ENCODE results near the gene ENKD1.
A peak's percentile ranks its signal among the peaks of the same experiment; 100 is the strongest.

The ENKD1 gene

DNA sequence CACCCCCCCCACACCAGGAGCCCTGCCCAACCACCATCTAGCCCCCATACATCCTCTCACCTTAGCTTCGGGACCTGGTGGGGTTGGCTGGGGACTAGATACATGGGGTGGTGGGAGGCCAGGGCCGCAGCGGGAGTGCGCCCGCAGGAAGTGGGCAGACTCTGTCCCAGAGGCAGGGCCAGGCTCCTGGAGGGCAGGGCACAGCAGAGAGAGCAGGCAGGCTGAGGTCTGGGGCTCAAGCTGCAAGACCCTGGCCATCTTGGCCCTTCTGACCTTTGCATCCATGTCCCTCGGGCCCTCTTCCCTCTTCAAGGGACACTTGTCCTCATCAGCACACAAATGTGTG lies 2.7 kb downstream of the ENKD1 start:
- no peak for DNase-seq (ENCODE audit: low read depth, low spot score)

DNA sequence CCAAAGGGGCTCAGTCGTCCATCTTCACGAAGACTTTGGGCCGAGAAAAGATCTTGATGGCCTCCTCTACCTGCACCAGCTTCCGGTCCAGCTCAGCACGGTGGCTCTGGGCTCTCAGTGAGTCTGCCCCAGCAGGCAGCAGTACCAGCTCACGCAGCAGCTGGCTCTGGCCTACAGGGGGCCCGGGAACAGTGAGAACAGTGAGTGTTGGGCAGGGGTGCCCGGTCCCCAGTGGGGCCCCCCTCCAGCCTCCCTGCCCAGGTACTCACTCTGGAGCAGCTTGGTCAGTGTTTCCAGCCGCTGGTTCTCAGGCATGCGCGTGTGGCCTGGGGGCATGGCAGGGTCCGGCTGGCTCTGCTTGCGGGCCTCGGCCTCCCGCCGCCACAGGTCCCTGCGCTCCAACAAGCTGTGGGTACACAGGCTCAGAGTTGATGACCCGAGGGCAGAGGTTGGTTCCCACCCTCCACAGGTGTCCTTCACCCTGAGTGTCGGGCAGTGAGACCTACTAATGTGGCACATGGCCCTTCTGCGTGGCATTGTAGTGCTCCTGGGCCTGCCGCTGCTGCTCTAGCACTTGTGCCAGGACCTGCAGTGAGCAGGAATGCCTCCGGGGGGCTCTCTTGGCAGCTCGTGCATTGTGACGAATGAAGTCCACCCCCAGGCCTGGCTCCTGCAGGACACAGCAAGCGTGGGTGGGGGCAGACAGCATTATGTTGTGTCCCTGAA lies 3.2 kb downstream of the ENKD1 start:
- no peak for DNase-seq (ENCODE audit: low read depth, low spot score)

DNA sequence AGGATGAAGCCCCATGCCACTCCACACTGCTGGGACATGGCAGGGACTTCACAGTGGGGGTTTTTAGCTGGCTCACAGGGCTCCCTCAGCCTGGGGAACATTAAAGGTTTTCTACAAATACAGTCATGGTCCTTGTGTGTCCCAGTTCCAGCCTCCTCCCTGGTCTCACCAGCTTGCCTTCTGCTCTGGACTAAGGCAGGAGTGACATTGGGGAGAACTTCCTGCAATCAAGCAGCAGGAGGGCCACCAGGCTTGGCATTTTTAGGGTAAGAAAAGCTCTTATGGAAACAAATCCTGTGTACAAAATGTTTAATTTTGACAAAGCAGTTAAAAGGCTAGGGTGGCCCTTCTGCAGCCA lies 3.9 kb downstream of the ENKD1 start:
- no peak for DNase-seq (ENCODE audit: low read depth, low spot score)

DNA sequence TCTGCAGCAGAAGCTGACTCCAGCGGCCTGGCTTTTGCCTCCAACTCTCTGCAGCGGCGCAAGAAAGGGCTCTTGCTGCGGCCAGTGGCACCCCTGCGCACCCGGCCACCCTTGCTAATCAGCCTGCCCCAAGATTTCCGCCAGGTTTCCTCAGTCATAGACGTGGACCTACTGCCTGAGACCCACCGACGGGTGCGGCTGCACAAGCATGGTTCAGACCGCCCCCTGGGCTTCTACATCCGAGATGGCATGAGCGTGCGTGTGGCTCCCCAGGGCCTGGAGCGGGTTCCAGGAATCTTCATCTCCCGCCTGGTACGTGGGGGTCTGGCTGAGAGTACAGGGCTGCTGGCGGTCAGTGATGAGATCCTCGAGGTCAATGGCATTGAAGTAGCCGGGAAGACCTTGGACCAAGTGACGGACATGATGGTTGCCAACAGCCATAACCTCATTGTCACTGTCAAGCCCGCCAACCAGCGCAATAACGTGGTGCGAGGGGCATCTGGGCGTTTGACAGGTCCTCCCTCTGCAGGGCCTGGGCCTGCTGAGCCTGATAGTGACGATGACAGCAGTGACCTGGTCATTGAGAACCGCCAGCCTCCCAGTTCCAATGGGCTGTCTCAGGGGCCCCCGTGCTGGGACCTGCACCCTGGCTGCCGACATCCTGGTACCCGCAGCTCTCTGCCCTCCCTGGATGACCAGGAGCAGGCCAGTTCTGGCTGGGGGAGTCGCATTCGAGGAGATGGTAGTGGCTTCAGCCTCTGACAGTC lies 4.5 kb downstream of the ENKD1 start:
- no peak for DNase-seq (ENCODE audit: low read depth, low spot score)

DNA sequence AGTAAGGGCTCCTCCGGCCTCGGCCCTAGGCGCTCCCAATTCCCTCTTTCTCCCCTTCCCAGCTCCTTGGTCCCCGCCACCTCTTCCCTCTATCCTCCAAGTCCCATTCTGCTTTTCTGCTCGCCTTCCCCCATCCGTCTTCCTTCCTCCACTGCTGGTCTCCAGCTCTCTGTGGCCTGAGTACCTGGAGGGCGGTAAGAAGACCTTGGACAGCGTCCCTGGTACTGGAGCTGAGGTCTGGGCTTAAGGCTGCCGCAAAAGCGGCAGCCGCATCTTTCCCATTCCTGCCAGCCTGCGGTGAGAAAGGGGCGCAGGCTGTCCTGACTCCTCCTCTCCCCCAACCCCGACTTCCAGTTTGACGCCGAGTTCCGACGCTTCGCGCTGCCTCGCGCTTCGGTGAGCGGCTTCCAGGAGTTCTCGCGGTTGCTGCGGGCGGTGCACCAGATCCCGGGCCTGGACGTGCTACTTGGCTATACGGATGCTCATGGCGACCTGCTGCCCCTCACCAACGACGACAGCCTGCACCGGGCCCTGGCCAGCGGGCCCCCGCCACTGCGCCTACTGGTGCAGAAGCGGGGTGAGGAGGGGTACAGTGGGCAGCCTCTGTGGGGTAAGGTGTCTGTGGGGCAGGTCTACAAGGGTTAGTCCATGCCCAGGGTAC lies 5.3 kb downstream of the ENKD1 start:
- DNase-seq (ENCODE audit: low read depth, low spot score): no peak

DNA sequence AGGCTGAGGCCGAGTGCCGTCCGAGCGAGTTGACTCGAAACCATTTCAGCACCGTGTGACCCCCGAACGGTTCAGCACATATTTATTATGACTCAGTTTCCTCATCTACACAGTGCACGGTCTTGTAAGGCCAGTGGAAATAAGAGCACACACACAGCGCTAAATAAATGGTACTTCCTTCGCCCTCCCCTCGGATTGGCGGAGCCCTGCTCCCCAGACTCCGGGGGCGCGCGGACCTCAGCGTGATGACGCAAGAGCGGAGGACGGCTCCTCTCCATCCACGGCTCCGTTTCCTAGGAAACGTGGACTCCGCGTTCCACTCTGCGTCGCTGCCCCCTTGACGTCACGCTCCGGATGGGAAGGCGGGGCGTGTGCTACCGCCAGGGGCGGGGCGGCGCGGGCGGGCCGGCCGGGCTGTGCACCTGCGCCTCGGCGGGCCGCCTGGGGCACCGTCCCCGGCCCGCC lies 6.0 kb downstream of the ENKD1 start, which contains the start of gene PARD6A:
Gene PARD6A, plus strand, starts transcription at position 397 of the 465 bp plus-strand sequence. CDS start 79 bp downstream, outside the sequence.
- peak; percentile 84 for DNase-seq (ENCODE audit: low read depth, low spot score)

DNA sequence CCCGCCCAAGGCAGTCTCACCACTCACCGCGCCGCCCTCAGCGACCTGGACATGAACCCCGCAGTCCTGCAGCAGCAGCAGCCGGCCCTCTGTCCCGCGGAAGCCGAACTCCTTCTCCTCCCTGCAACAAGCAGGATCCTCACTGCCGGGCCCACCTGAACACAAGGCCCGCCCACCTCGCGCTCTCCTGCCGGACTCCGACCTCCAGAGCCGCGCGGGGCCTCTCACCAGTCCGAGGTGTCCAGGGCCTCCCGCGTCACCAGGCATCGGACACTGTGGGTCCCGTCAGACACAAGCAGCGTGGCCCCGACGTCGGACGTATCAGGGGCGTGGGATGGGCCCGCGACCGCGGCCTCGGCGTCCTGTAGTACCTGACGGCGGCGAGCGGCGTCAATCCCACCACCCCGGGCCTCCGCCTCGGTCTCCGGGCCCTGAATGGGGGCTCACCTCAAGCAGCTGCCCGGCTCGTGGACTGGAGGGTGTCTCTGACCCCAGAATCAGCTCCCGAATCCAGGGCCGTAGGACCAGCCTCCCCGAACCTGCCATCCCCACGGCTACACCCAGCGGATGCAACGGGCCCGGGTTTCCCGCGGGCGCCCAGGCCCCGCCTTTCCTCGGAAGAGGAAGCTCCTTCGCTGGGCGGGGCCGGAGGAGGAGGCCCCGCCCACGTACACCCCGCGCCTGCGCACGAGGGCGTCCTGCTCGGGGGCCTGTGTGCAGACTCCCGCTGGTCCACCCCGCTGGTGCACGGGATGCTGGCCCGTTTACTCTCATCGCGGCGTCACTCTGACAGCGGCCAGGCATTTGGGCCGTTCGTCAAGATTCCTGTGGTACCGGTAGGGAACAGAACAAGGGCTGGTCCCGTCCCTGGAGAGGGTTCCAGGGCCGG lies 6.6 kb downstream of the ENKD1 start, which contains the start of gene ACD:
Gene ACD, minus strand, starts transcription at position 586 of the 889 bp plus-strand sequence. Its CDS starts 40 bp downstream, at position 546.
- peak; percentile 73 for DNase-seq (ENCODE audit: low read depth, low spot score)

DNA sequence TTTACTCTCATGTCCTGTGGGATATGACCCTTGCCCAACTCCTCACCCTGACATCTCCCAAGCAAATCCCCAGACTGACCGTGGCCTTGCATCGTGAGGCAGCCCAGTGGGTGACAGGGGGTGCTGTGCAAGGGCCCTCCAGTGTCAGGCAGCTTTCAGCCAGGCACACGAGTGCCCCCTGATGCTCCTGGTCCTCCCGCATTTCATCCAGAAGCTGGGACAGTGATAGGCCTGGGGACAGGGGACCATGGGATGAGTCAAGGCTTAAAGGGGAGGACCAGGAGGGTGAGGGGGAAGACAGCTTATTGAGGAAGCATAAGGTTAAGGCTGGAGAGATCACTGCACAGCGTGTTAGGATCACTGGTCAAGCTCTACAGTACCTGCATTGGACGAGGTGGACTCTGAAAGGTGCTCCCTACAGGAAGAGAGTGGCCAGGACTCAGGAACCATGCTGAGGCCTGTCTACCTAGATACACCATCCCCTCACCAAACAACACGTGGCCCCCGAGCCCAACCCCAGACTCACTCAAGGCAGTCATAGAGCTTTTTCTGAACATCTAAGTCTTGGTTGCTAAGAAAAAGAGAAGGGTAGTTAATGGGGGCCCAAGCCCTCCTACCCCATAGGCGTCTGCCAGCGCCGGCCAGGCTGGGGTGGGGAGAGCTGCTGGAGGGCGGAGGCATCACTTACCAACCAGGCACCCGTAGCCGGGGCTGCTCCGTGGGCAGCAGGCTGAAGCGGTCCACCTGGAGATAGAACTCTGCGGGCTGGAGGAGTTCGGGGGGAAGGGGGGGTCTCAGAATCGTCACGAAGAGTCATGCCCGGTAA lies 7.5 kb downstream of the ENKD1 start:
- DNase-seq (ENCODE audit: low read depth, low spot score): no peak

DNA sequence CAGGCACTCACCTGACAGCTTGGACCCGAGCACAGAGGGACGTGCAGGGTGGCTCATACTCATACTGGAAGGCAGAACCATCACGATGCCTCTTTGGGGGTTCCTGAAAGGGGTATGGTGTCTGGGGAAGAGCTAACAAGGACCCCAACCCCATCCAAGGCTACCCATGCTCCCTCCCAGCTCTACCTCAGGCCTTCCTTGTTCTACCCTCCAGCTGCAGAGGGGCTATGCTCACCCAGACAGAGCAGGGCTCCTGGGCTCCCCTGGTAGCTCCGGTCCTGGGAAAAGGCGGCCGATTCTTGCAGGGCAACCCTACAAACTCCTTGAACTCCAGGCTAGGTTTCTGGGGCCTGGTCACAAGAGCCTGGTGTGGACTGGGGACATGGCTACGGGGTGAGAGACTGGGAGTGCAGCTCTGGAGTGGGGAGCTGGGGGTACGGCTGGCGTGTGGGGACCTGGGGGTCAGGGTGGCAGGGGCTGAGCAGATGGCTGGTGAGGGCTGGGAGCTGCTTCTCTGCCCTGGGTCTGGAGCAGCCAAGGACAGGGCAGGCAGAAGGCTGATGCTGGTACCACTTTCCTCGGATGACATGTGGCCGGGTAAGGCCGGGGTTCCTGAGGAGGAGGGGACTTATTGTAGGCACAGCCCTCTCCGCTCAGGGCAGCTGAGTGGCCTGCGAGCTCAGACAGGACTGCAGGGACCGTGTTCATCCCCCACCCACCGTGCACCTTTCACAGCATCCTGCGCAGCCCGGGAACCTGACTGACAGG lies 8.6 kb downstream of the ENKD1 start:
- DNase-seq (ENCODE audit: low read depth, low spot score): no peak

DNA sequence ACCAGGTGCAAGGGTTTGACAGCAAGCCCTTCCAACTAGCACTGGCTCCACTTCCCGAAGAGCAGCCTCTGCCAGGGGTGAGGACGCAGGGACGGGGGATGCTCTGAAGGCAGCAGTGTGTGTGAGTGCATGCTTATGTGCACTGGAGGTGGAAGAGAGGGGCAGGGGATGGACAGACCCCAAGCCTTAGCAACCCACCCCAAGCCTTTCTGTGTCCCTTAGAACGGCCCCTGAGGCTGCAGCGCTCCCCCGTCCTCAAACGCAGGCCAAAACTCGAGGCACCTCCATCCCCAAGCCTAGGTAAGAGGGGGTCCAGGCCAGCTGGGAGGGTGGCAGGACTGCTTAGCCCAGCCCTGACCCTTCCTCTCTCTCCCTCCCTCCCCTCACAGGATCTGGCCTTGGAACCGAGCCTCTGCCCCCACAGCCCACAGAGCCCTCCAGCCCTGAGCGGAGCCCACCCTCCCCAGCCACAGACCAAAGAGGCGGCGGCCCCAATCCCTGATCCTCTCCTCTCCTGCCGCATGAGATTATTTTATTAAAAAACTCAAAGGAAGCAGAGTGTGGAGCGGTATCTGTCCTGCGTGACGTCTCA lies 9.4 kb downstream of the ENKD1 start:
- DNase-seq (ENCODE audit: low read depth, low spot score): no peak

DNA sequence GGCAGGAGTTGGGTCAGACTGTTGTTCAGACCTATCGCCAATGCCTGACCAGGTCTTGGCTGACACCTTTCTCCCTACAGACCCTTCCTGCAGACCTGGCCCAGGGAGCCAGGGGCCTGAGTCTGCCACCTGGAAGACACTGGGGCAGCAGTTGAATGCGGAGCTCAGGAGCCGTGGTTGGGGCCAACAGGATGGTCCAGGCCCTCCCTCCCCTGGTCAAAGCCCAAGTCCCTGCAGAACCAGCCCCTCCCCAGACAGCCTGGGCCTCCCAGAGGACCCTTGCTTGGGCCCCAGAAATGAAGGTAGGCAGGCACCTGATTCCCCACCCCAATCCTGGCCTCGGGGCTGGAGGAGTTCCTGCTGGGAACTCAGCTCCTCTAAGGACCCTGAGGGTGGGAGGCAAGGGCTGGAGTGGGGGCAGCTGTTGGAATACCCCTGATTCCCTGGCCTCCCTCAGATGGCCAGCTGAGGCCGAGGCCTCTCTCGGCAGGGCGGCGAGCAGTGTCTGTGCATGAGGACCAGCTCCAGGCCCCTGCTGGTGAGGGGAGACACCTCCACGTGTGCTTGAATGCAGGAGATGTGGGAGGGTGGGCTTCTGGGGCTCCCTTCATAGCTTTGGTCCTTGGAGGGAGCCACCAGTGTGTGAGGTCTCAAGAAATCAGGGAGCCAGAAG lies 10.1 kb downstream of the ENKD1 start:
- DNase-seq (ENCODE audit: low read depth, low spot score): no peak

DNA sequence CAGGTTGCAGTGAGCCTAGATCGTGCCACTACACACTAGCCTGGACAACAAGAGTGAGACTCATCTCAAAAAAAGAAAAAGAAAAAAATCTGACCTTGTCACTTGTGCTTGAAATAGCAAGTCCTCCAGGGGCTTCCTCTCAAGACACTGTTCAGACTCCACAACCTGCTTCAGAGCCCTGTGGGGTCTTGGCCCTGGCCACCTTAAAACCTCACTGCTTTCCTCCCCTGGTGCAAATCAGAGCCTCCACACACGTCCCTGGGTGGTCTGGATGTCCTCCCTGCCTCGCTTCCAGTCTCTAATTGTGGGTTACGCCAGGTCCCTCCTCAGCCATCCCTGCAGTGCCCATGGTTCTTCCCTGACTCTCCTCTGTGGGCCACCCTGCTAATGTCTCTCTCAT lies 11.2 kb downstream of the ENKD1 start:
- no peak for DNase-seq (ENCODE audit: low read depth, low spot score)

DNA sequence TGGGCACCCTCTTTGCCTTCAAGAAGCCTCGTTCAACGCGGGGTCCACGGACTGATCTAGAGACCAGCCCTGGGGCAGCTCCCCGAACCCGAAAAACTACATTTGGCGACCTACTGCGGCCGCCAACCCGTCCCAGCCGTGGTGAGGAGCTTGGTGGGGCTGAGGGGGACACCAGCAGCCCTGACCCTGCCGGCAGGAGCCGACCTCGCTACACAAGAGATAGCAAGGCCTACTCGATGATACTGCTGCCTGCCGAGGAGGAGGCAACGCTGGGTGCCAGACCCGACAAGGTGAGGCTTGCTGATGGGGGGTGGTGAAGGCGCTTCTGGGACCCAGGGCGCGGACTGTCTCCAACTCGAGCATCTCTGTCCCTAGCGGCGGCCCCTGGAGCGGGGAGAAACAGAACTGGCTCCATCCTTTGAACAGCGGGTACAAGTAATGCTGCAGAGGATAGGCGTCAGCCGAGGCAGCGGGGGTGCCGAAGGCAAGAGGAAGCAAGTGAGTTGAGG lies 12.1 kb downstream of the ENKD1 start:
- DNase-seq (ENCODE audit: low read depth, low spot score): no peak

DNA sequence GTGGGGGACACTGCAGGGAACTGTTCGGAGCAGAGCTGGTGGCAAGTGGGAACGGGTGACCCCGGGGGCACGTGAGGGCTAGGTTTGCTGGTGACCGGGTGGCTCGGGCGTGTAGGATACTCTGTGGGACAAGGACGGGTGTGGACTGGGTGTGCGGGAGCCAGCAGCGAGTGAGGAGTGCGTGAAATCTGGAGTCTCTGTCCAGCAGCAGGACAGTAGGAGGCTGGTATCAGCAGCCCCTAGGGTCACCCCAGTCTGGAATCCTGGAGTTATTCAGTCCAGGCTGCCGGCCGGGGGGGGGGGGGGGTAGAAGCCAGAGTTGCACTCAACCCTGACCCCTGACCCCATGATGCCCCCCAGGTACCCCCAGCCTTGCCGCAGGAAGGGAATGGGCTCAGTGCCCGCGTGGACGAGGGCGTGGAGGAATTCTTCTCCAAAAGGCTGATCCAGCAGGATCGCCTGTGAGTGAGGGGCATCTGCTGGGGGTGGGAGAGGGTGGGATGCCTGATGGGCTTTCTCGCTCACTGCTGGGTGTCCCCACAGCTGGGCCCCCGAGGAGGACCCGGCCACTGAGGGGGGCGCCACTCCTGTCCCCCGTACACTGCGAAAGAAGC lies 12.7 kb downstream of the ENKD1 start:
- DNase-seq (ENCODE audit: low read depth, low spot score): no peak

DNA sequence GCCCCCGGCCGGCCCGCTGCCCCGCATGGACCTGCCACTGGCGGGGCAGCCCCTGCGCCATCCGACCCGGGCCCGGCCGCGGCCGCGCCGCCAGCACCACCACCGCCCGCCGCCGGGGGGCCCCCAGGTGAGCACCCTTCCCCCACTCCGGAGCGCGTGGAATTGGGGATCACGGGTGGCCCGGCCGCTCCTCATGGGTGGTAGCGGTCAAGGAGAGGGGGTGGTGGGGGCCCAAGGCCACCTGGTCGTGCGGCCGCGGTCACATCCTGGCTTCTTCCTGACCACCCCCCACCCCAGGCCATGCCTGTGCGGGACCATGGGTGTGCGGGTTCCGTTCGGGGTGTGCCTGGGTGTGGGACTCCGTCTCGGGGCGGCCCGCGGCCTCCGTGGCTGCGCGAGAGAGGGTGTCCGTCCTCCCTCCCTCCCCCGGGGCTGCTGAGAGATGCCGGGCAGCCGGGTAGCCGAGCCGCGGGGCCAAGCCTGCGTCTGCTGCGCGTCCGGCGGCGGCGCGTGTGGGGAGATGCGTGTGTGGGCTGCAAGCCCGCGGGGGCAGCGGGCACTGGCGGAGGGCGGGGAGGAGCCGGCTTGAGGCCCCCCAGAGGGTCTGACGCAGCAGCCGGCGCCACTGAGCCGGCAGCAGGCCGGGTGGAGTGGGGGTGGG lies 13.3 kb downstream of the ENKD1 start:
- no peak for DNase-seq (ENCODE audit: low read depth, low spot score)

DNA sequence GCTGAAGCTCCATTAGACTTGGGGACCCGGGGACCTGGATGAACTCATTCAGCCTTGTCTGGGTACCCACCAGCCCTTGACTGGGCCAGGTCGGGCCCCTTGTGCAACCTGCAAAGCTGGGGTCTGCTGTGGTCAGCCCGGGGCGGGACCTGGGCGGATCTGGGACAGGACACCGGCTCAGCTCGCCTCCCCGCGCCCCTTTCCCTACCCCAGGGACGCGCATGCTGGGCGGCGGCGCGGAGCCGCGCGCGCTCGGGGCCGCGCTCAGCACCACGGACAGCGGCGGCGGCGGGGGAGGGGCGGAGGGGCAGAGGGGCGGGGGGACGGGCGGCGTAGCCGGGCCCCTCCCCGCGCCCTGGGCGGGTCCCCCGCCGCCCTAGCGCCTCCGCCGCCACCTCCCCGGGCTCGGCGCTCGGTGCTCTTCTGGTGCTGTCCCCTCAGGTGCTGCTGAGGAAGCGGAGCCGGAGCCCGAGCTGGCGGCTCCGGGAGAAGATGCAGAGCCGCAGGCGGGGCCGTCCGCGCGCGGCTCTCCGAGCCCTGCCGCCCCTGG lies 13.9 kb downstream of the ENKD1 start:
- DNase-seq (ENCODE audit: low read depth, low spot score): no peak

DNA sequence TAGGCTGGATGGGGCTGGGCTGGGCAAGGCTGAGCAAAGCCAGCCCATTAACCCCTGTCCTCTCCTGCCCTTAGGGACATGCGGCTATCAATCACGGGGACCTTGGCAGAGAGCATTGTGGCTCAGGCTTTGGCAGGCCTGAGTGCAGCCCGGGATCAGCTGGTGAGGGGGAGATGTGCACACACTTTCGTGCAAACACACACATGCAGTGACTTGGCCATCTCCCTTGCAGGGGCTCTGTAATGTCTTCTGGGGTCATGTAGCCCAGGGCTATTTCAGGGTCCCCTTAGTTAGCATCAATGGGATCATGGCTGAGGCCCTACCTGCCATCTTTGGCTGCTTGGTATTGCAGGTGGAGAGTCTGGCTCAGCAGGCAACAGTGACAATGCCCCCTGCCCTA lies 14.7 kb downstream of the ENKD1 start:
- no peak for DNase-seq (ENCODE audit: low read depth, low spot score)
